K562 (cell line): ENCODE measurements around the gene POLA1. TPM values are rescaled to one million over a fixed set of nuclear protein-coding genes. Genes with fewer than 3 reads are reported as not detected.

ENCODE experiments used
- ATF4 ChIP-seq: fragments of 450-650 bp; formaldehyde crosslinking; IDR thresholded peaks from 2 replicates; pipeline ENCODE4 v1.4.0; 2022; ENCODE audit warnings: mild to moderate bottlenecking, moderate library complexity
- CGGBP1 ChIP-seq: fragments of 250-450 bp; sonication (Bioruptor Pico); IDR thresholded peaks from 2 replicates; pipeline ENCODE4 v1.9.0; 2021; ENCODE audit warnings: mild to moderate bottlenecking
- EHMT2 ChIP-seq: fragments of 450-650 bp; IDR thresholded peaks from 2 replicates; pipeline ENCODE4 v1.6.1; 2018; ENCODE audit warnings: antibody characterized with exemption
- GABPA ChIP-seq: fragments of 200-800 bp; sonication (Bioruptor generic); conservative IDR thresholded peaks from 2 replicates; pipeline ENCODE4 v1.6.1; 2016; ENCODE audit warnings: low read depth, missing genetic modification characterization, missing compliant biosample characterization
- GABPB1 ChIP-seq: sonication (generic); formaldehyde crosslinking; IDR thresholded peaks from 2 replicates; pipeline ENCODE4 v1.8.0; 2022; ENCODE audit warnings: mild to moderate bottlenecking, missing genetic modification reagents
- GTF2A2 ChIP-seq: IDR thresholded peaks from 2 replicates; pipeline ENCODE4 v1.6.1; 2016; ENCODE audit warnings: mild to moderate bottlenecking, missing genetic modification characterization, missing compliant biosample characterization
- HMG20A ChIP-seq: fragments of 450-650 bp; formaldehyde crosslinking; conservative IDR thresholded peaks from 2 replicates; pipeline ENCODE4 v1.4.0; 2020; ENCODE audit warnings: mild to moderate bottlenecking, mixed read lengths
- KAT7 ChIP-seq: sonication (generic); formaldehyde crosslinking; IDR thresholded peaks from 2 replicates; pipeline ENCODE4 v1.8.0; 2022; ENCODE audit warnings: missing genetic modification reagents, mild to moderate bottlenecking, borderline replicate concordance
- KAT8 ChIP-seq: fragments of 450-650 bp; IDR thresholded peaks from 2 replicates; pipeline ENCODE4 v1.6.1; 2016; ENCODE audit warnings: low read depth, mild to moderate bottlenecking
- NKRF ChIP-seq: fragments of 450-650 bp; IDR thresholded peaks from 2 replicates; pipeline ENCODE4 v1.6.1; 2016; ENCODE audit warnings: borderline replicate concordance
- PHF20 ChIP-seq: fragments of 450-650 bp; IDR thresholded peaks from 2 replicates; pipeline ENCODE4 v1.6.1; 2018; ENCODE audit not compliant: partially characterized antibody
- SRSF7 ChIP-seq: fragments of 200-400 bp; formaldehyde crosslinking; optimal IDR thresholded peaks from 2 replicates; pipeline ENCODE3; 2017; ENCODE audit warnings: mild to moderate bottlenecking, low read depth, low read length
- THRAP3 ChIP-seq: fragments of 450-650 bp; IDR thresholded peaks from 2 replicates; pipeline ENCODE4 v1.6.1; 2016; ENCODE audit warnings: mild to moderate bottlenecking, inconsistent platforms, borderline replicate concordance
- TRIM24 ChIP-seq, 2 experiments: fragments of 450-650 bp; IDR thresholded peaks; 2 replicates each; pipeline ENCODE4 v1.6.1; 2016
- ZBTB11 ChIP-seq, 3 experiments: fragments of 200-800 bp in 1 of 3; fragments of 250-450 bp in 1 of 3; fragments of 450-650 bp in 1 of 3; sonication (Bioruptor Pico) in 1 of 3; sonication (Bioruptor generic) in 1 of 3; formaldehyde crosslinking in 1 of 3; IDR thresholded peaks; 2 replicates each; pipeline versions ENCODE4 v1.6.1 to v1.8.0; 2016 to 2022; ENCODE audit warnings: mild to moderate bottlenecking in 2 of 3, missing genetic modification characterization in 2 of 3, missing compliant biosample characterization in 1 of 3, moderate library complexity in 1 of 3
- ZBTB34 ChIP-seq: fragments of 250-450 bp; sonication (Bioruptor Pico); IDR thresholded peaks from 2 replicates; pipeline ENCODE4 v1.8.0; 2021; ENCODE audit warnings: mild to moderate bottlenecking, moderate library complexity
- ZNF311 ChIP-seq: fragments of 250-450 bp; sonication (Bioruptor Pico); IDR thresholded peaks from 2 replicates; pipeline ENCODE4 v1.4.0; 2020; ENCODE audit warnings: mild to moderate bottlenecking, moderate library complexity
- ZNF408 ChIP-seq: fragments of 250-450 bp; sonication (Bioruptor Pico); IDR thresholded peaks from 2 replicates; pipeline ENCODE4 v1.4.0; 2020; ENCODE audit warnings: low read depth, mild to moderate bottlenecking, moderate library complexity
- ZNF436 ChIP-seq: fragments of 250-450, 450-650 bp; sonication (Bioruptor Pico); formaldehyde crosslinking; IDR thresholded peaks from 2 replicates; pipeline ENCODE4 v1.7.0; 2020; ENCODE audit warnings: mild to moderate bottlenecking
- ZNF589 ChIP-seq: fragments of 200-800 bp; sonication (Bioruptor generic); IDR thresholded peaks from 2 replicates; pipeline ENCODE4 v1.6.1; 2016; ENCODE audit warnings: low read depth, missing genetic modification characterization, missing compliant biosample characterization
- ZNF668 ChIP-seq: fragments of 250-450 bp; sonication (Bioruptor Pico); IDR thresholded peaks from 2 replicates; pipeline ENCODE4 v1.8.0; 2022; ENCODE audit warnings: mild to moderate bottlenecking, inconsistent platforms
- polyA plus RNA-seq, 8 experiments: library from polyadenylated mRNA; depleted of rRNA in 4 of 8; stranded (reverse) in 5 of 8; unstranded in 3 of 8; fragments of >200 nt; fragmentation: Nextera tagmentation in 2 of 8; fragmentation: Illumina TruSeq in 1 of 8; extraction: Ambion mirVana in 2 of 8; extraction: Trizol in 1 of 8; gene quantifications; 2 replicates each; pipeline versions ENCODE4 v1.2.1 to v1.2.3, GENCODE V29; 2011 to 2014; ENCODE audit warnings: inconsistent platforms in 1 of 8, missing spikeins in 1 of 8
- total RNA-seq, 7 experiments: library from RNA; depleted of rRNA in 6 of 7; stranded (reverse); fragments of >200 nt in 6 of 7; fragmentation: Illumina TruSeq in 2 of 7; extraction: Trizol in 2 of 7; gene quantifications; 2 replicates each; pipeline versions ENCODE4 v1.2.1 to v1.2.3, GENCODE V29; 2011 to 2021; ENCODE audit warnings: low replicate concordance in 1 of 7

POLA1 gene
- total and polyA plus RNA-seq, 9 of the 15 experiments (the other 6 are each of a cell fraction or from before 2014, with no cell fraction given) = 8.6 to 48.4 (median 27.4) TPM

- TF ChIP-seq ZBTB34 (CRISPR knock-in tag) (no peak), SRSF7 (no peak), PHF20 (peak; percentile 32), KAT7 (CRISPR knock-in tag) (no peak), ZBTB11 (CRISPR knock-in tag; IDR thresholded peaks at IDR 0.05) (peak in 2 of 3 experiments; percentile 85 to 96; a peak in 4 of 6 replicates), KAT8 (no peak), ZNF589 (0 out of 2 replicates have a peak, but pooled peaks have one; percentile 46), HMG20A (CRISPR knock-in tag) (no peak), ZNF408 (CRISPR knock-in tag) (no peak), NKRF (no peak), ZNF668 (CRISPR knock-in tag) (no peak), GTF2A2 (0 out of 2 replicates have a peak, but pooled peaks have one; percentile 27), TRIM24 (IDR thresholded peaks at IDR 0.05) (no peak), ZNF436 (CRISPR knock-in tag) (no peak), GABPA (tag) (peak; percentile 74), ZNF311 (CRISPR knock-in tag) (no peak), CGGBP1 (CRISPR knock-in tag) (no peak), THRAP3 (no peak), EHMT2 (peak; percentile 77; the same call in 1 of the 2 replicates), ATF4 (CRISPR knock-in tag) (no peak), GABPB1 (CRISPR knock-in tag) (peak; percentile 58; the same call in 1 of the 2 replicates)
Observed at GRCh38 chrX:25039036-25039435, 345.3 kb downstream of the POLA1 start (continued).
